Astrocyte (in vitro differentiated cells and primary cell): ENCODE measurements around the gene EEF2. TPM values are rescaled to one million over a fixed set of nuclear protein-coding genes. Genes with fewer than 3 reads are reported as not detected.
"Not testable (repeated sequence)": the region's sequence is repeated elsewhere in the genome, so short reads cannot be mapped to it uniquely, and the experiment has no call there.

Experiments
- DNase-seq: peaks from one replicate; pipeline ENCODE4 v3.0.0-alpha.2; 2010; ENCODE audit warnings: low read depth
- FAIRE-seq: peaks from 2 replicates; lab custom pipeline; 2011; peaks lifted over from hg19 to GRCh38; lab: Jason Lieb, UNC
- H2AFZ ChIP-seq: 2 replicates; pipeline ENCODE4 v1.6.0; 2012; ENCODE audit warnings: low read depth, low read length, inconsistent platforms
- H3K27ac ChIP-seq: 2 replicates; pipeline ENCODE4 v1.5.1; 2011; ENCODE audit warnings: low read depth, low read length, inconsistent platforms
- H3K27me3 ChIP-seq: 2 replicates; pipeline ENCODE4 v1.6.0; 2011; ENCODE audit warnings: low read length, inconsistent platforms; ENCODE audit not compliant: insufficient read depth
- H3K36me3 ChIP-seq: 2 replicates; pipeline ENCODE4 v1.5.1; 2011; ENCODE audit warnings: low read length, inconsistent platforms; ENCODE audit not compliant: insufficient read depth
- H3K4me1 ChIP-seq: 2 replicates; pipeline ENCODE4 v1.5.1; 2011; ENCODE audit warnings: low read length, inconsistent platforms; ENCODE audit not compliant: insufficient read depth
- H3K4me2 ChIP-seq: 2 replicates; pipeline ENCODE4 v1.6.0; 2012; ENCODE audit warnings: low read length, inconsistent platforms
- H3K4me3 ChIP-seq: 2 replicates; pipeline ENCODE4 v1.5.1; 2011; ENCODE audit warnings: low read depth, mild to moderate bottlenecking, low read length, inconsistent platforms; ENCODE audit not compliant: insufficient read depth
- H3K79me2 ChIP-seq: 2 replicates; pipeline ENCODE4 v1.6.0; 2012; ENCODE audit warnings: mild to moderate bottlenecking, low read length, inconsistent platforms; ENCODE audit not compliant: insufficient read depth
- H3K9ac ChIP-seq: 2 replicates; pipeline ENCODE4 v1.6.0; 2012; ENCODE audit warnings: mild to moderate bottlenecking, low read length, inconsistent platforms
- H3K9me3 ChIP-seq: 2 replicates; pipeline ENCODE4 v1.5.1; 2012; ENCODE audit warnings: low read depth, mild to moderate bottlenecking, low read length, inconsistent platforms; ENCODE audit not compliant: insufficient read depth
- H4K20me1 ChIP-seq: 2 replicates; pipeline ENCODE4 v1.6.0; 2012; ENCODE audit warnings: low read length, inconsistent platforms; ENCODE audit not compliant: insufficient read depth
- H3K27ac Mint-ChIP-seq: one replicate; pipeline ENCODE4 v1.8.0; 2021; ENCODE audit warnings: mild to moderate bottlenecking, mixed read lengths; ENCODE audit not compliant: unreplicated experiment
- H3K27me3 Mint-ChIP-seq: one replicate; pipeline ENCODE4 v1.8.0; 2021; ENCODE audit warnings: low read depth, mixed read lengths; ENCODE audit not compliant: unreplicated experiment
- H3K36me3 Mint-ChIP-seq: one replicate; pipeline ENCODE4 v1.8.0; 2021; ENCODE audit warnings: low read depth, mixed read lengths; ENCODE audit not compliant: unreplicated experiment
- H3K4me1 Mint-ChIP-seq: one replicate; pipeline ENCODE4 v1.8.0; 2021; ENCODE audit warnings: low read depth, mixed read lengths; ENCODE audit not compliant: unreplicated experiment
- H3K4me3 Mint-ChIP-seq: one replicate; pipeline ENCODE4 v1.8.0; 2021; ENCODE audit warnings: mild to moderate bottlenecking, moderate library complexity, mixed read lengths; ENCODE audit not compliant: unreplicated experiment
- H3K9me3 Mint-ChIP-seq: one replicate; pipeline ENCODE4 v1.8.0; 2021; ENCODE audit warnings: mild to moderate bottlenecking, mixed read lengths; ENCODE audit not compliant: unreplicated experiment
- CTCF ChIP-seq: IDR thresholded peaks from 2 replicates; pipeline ENCODE4 v1.5.1; 2011; ENCODE audit warnings: low read depth, mild to moderate bottlenecking, inconsistent platforms, low read length, moderate library complexity; ENCODE audit not compliant: insufficient read depth
- EZH2 ChIP-seq: IDR thresholded peaks from 2 replicates; pipeline ENCODE4 v1.6.1; 2012; ENCODE audit warnings: mild to moderate bottlenecking, low read length, inconsistent platforms; ENCODE audit not compliant: insufficient read depth
- total RNA-seq: library from RNA; stranded (reverse); gene quantifications from 2 replicates; pipeline ENCODE4 v1.2.1, GENCODE V29; 2021

EEF2 gene
- total RNA-seq, 1 donor from 2014 or later = 2,739 TPM

- DNase-seq (peak; percentile 75), FAIRE-seq (no peak)
- Histone ChIP-seq H3K9me3 (no peaks in the 10 kb centered on the region), H4K20me1 (peaks cover 41% of the 10 kb centered on the region), H3K4me1 (peaks cover 13% of the 10 kb centered on the region), H3K79me2 (peaks cover 44% of the 10 kb centered on the region), H3K4me2 (peak within 1 kb of the TSS; percentile 96), H3K9ac (peak within 1 kb of the TSS; percentile 89), H3K36me3 (no peaks in the 10 kb centered on the region), H3K27me3 (no peaks in the 10 kb centered on the region), H3K27ac (peak within 1 kb of the TSS; percentile 41), H3K4me3 (peak within 1 kb of the TSS; percentile 97), H2AFZ (peak within 1 kb of the TSS; percentile 92)
- no peaks in the 10 kb centered on the region for H3K27me3 Mint-ChIP-seq
- H3K27ac Mint-ChIP-seq = peak within 1 kb of the TSS; percentile 47
- peaks cover 10% of the 10 kb centered on the region for H3K4me1 Mint-ChIP-seq
- H3K9me3 Mint-ChIP-seq = no peaks in the 10 kb centered on the region
- no peak for TF ChIP-seq EZH2
- TF ChIP-seq CTCF = no peak
- H3K36me3 Mint-ChIP-seq = peaks cover 1% of the 10 kb centered on the region
- H3K4me3 Mint-ChIP-seq = peak within 1 kb of the TSS; percentile 88
Observed at GRCh38 chr19:4007021-4007835, 22.0 kb upstream of the EEF2 start, which contains the start of gene PIAS4. Gene PIAS4, plus strand, starts transcription at chr19:4007736. Its CDS starts 25 bp downstream, at chr19:4007761.

DNA sequence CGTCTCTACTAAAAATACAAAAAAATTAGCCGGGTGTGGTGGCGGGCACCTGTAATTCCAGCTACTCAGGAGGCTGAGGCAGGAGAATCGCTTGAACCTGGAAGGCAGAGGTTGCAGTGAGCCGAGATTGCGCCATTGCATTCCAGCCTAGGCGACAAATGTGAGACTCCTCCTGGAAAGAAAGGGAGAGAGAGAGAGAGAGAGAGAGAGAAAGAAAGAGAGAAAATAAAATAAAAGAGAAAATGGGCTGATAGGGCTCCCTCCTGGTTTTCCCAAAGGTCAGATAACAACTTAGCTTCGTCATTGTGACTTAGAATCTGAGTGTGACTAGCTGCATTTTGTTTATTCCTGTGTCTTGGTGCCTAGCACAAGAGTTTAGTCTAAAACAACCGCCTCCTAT lies 20.2 kb upstream of the EEF2 start:
- H3K27me3 Mint-ChIP-seq, H3K27me3 ChIP-seq, H2AFZ ChIP-seq, H3K36me3 ChIP-seq, DNase-seq, H3K27ac Mint-ChIP-seq, H3K27ac ChIP-seq, H3K9me3 Mint-ChIP-seq, H3K36me3 Mint-ChIP-seq, H3K9ac ChIP-seq, H3K9me3 ChIP-seq, H3K4me3 ChIP-seq, FAIRE-seq, H3K4me2 ChIP-seq: not testable (repeated sequence)
- H3K4me1 ChIP-seq = peaks cover 13% of the 10 kb centered on the region
- Mint-ChIP-seq H3K4me1 (peaks cover 10% of the 10 kb centered on the region), H3K4me3 (peak overlapping the region; percentile 73)
- H3K79me2 ChIP-seq = peaks cover 29% of the 10 kb centered on the region
- H4K20me1 ChIP-seq = peaks cover 26% of the 10 kb centered on the region

DNA sequence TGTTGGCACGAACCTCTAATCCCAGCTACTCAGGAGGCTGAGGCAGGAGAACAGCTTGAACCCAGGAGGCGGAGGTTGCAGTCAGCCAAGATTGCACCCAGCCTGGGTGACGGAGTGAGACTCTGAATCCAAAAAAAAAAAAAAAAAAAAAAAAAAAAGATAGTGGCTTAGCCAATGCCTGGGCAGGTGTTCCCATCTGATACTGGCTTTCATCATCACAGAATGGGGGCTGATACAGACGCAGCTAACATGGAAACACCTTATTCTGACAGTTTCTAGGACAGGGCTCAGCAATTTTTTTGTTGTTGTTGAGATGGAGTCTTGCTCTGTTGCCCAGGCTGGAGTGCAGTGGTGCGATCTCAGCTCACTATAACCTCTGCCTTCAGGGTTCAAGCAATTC lies 15.5 kb upstream of the EEF2 start:
- DNase-seq, H3K4me3 Mint-ChIP-seq, H3K4me1 Mint-ChIP-seq, H3K27me3 ChIP-seq, H3K79me2 ChIP-seq, H3K27ac ChIP-seq, H3K9me3 ChIP-seq, H3K9ac ChIP-seq, H3K9me3 Mint-ChIP-seq, H3K4me3 ChIP-seq, H3K4me1 ChIP-seq, H3K36me3 ChIP-seq, H3K27ac Mint-ChIP-seq, H3K27me3 Mint-ChIP-seq, H2AFZ ChIP-seq, H3K36me3 Mint-ChIP-seq, FAIRE-seq, H4K20me1 ChIP-seq, H3K4me2 ChIP-seq: not testable (repeated sequence)

- not testable (repeated sequence) for H3K36me3 Mint-ChIP-seq, H2AFZ ChIP-seq
Observed at GRCh38 chr19:3998667-3999412, 13.6 kb upstream of the EEF2 start.

More at GRCh38 chr19:3998667-3999412, 13.6 kb upstream of the EEF2 start:
- H3K27ac Mint-ChIP-seq, H3K4me1 ChIP-seq, H3K4me2 ChIP-seq, H4K20me1 ChIP-seq, H3K9ac ChIP-seq, H3K9me3 Mint-ChIP-seq, H3K9me3 ChIP-seq, FAIRE-seq, H3K4me3 ChIP-seq, H3K4me1 Mint-ChIP-seq, H3K27ac ChIP-seq, H3K27me3 ChIP-seq, DNase-seq, H3K79me2 ChIP-seq, H3K36me3 ChIP-seq, H3K27me3 Mint-ChIP-seq, H3K4me3 Mint-ChIP-seq: not testable (repeated sequence)
